Thoracic aorta (tissue), 2 donors: ENCODE results near the gene GON4L. TPM values are rescaled to one million over a fixed set of nuclear protein-coding genes. Genes with fewer than 3 reads are reported as not detected.

Experiments used
- ATAC-seq: fragments of 150-250 bp; one replicate; pipeline ENCODE4 v1.8.0; 2017; ENCODE audit warnings: low read depth; ENCODE audit not compliant: insufficient number of reproducible peaks, low FRiP score
- DNase-seq: peaks from one replicate; pipeline ENCODE4 v3.0.0-alpha.2; 2020; ENCODE audit warnings: low spot score
- H3K27ac ChIP-seq, 2 donors: fragments of 200-600 bp; sonication (generic); 1 replicate in 1 of 2; 2 replicates in 1 of 2; pipeline ENCODE4 v1.5.1; 2016; ENCODE audit warnings: mild to moderate bottlenecking in 2 of 2, moderate library complexity in 2 of 2
- H3K27me3 ChIP-seq: fragments of 200-600 bp; sonication (generic); replicated peaks from 2 replicates; pipeline ENCODE4 v1.6.0; 2016; ENCODE audit warnings: mild to moderate bottlenecking; ENCODE audit not compliant: insufficient read depth
- H3K36me3 ChIP-seq: fragments of 200-600 bp; sonication (generic); one replicate; pipeline ENCODE4 v1.5.1; 2016
- H3K4me1 ChIP-seq, 2 donors: fragments of 200-600 bp; sonication (generic); 1 replicate in 1 of 2; 2 replicates in 1 of 2; pipeline versions ENCODE4 v1.5.1 to v1.6.0; 2016; ENCODE audit warnings: low read depth in 2 of 2, mild to moderate bottlenecking in 1 of 2; ENCODE audit not compliant: control insufficient read depth in 1 of 2
- H3K4me3 ChIP-seq: fragments of 200-600 bp; sonication (generic); 2 replicates; pipeline ENCODE4 v1.5.1; 2016; ENCODE audit warnings: mild to moderate bottlenecking
- H3K9me3 ChIP-seq: fragments of 200-600 bp; sonication (generic); 2 replicates; pipeline ENCODE4 v1.5.1; 2016
- total RNA-seq, 2 donors: library from RNA; depleted of rRNA; stranded (reverse); fragments of >200 nt; gene quantifications; one replicate each; pipeline versions ENCODE4 v1.1.0 to v1.2.3, GENCODE V29; 2016
- TF ChIP-seq, protein P1 (sequence below): fragments of 200-600 bp; sonication (generic); IDR thresholded peaks from one replicate; pipeline ENCODE4 v1.5.1; 2019; ENCODE audit warnings: antibody characterized with exemption

GON4L gene
- total RNA-seq, 2 donors from 2014 or later: 39.3 to 83.2 TPM

DNA sequence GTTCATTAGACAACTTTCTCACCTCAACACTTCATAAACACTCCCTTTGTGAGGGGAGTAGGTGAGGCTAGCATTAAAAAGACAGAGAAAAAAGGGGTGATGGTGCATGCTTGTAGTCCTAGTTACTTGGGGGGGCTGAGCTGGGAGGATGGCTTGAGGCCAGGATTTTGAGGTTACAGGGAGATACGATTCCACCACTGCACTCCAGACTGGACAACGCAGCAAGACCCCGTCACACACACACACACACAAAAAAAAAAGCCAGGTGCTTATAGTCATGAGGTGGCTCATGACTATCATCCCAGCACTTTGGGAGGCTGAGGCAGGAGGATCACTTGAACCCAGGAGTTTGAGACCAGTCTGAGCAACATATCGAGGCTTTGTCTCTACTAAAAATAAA lies 29.6 kb downstream of the GON4L start:
- H3K4me3 ChIP-seq: no peak overlapping the region
- DNase-seq (no peak), ATAC-seq (no peak)
- H3K4me1 ChIP-seq: no peaks in the 10 kb centered on the region
- H3K36me3 ChIP-seq: peaks cover 11% of the 10 kb centered on the region
- no peaks in the 10 kb centered on the region for H3K27me3 ChIP-seq
- no peaks in the 10 kb centered on the region for H3K9me3 ChIP-seq
- TF ChIP-seq, protein P1, sequence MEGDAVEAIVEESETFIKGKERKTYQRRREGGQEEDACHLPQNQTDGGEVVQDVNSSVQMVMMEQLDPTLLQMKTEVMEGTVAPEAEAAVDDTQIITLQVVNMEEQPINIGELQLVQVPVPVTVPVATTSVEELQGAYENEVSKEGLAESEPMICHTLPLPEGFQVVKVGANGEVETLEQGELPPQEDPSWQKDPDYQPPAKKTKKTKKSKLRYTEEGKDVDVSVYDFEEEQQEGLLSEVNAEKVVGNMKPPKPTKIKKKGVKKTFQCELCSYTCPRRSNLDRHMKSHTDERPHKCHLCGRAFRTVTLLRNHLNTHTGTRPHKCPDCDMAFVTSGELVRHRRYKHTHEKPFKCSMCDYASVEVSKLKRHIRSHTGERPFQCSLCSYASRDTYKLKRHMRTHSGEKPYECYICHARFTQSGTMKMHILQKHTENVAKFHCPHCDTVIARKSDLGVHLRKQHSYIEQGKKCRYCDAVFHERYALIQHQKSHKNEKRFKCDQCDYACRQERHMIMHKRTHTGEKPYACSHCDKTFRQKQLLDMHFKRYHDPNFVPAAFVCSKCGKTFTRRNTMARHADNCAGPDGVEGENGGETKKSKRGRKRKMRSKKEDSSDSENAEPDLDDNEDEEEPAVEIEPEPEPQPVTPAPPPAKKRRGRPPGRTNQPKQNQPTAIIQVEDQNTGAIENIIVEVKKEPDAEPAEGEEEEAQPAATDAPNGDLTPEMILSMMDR: no peak
- H3K27ac ChIP-seq: no peak overlapping the region

- Histone ChIP-seq H3K27me3 (no peaks in the 10 kb centered on the region), H3K4me1 (no peaks in the 10 kb centered on the region), H3K9me3 (no peaks in the 10 kb centered on the region), H3K27ac (no peak overlapping the region), H3K36me3 (peaks cover 42% of the 10 kb centered on the region), H3K4me3 (no peak overlapping the region)
- DNase-seq: no peak
- no peak for ATAC-seq
- TF ChIP-seq, protein P1: no peak
Observed at GRCh38 chr1:155816351-155816750, 40.7 kb downstream of the GON4L start.

- Histone ChIP-seq H3K4me3 (no peak overlapping the region), H3K36me3 (peaks cover 23% of the 10 kb centered on the region), H3K27ac (no peak overlapping the region), H3K9me3 (no peaks in the 10 kb centered on the region), H3K4me1 (no peaks in the 10 kb centered on the region), H3K27me3 (no peaks in the 10 kb centered on the region)
- TF ChIP-seq, protein P1: no peak
- DNase-seq: no peak
- ATAC-seq: no peak
Observed at GRCh38 chr1:155813672-155814071, 43.3 kb downstream of the GON4L start.

DNA sequence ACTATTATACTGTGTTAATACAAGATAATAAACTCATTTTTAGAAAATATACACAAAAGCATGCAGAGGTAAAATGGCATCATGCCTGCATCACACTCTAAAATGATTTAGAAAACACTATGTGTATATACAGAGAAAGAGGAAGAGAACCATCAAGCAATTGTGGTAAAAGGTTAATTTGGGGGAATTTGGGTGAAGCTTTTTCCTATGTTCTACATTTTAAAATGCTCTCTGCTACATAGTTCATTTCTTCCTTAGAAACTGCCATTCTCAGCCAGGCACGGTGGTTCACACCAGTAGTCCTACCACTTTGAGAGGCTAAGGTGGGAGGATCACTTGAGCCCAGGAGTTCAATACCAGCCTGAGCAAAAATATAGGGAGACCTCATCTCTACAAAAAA lies 44.1 kb downstream of the GON4L start:
- no peak for DNase-seq
- TF ChIP-seq, protein P1: no peak
- H3K27ac ChIP-seq: no peak overlapping the region
- no peaks in the 10 kb centered on the region for H3K27me3 ChIP-seq
- H3K9me3 ChIP-seq: no peaks in the 10 kb centered on the region
- H3K36me3 ChIP-seq: peaks cover 20% of the 10 kb centered on the region
- no peaks in the 10 kb centered on the region for H3K4me1 ChIP-seq
- H3K4me3 ChIP-seq: no peak overlapping the region
- ATAC-seq: no peak

- TF ChIP-seq, protein P1: no peak
- Histone ChIP-seq H3K36me3 (peaks cover 32% of the 10 kb centered on the region), H3K4me3 (no peak overlapping the region), H3K27me3 (no peaks in the 10 kb centered on the region), H3K9me3 (no peaks in the 10 kb centered on the region), H3K27ac (no peak overlapping the region), H3K4me1 (no peaks in the 10 kb centered on the region)
- DNase-seq: no peak
- ATAC-seq: no peak
Observed at GRCh38 chr1:155809088-155809487, 47.9 kb downstream of the GON4L start.
